IMR-90 (cell line): Measurements from ENCODE around the gene PAPSS1. TPM values are rescaled to one million over a fixed set of nuclear protein-coding genes. Genes with fewer than 3 reads are reported as not detected.

ENCODE experiments used
- ATAC-seq: fragments of 200-7000 bp; cut with Tn5 transposase; 2 replicates; pipeline ENCODE4 v1.9.1; 2020; ENCODE audit warnings: low read depth, mild to moderate bottlenecking, moderate library complexity
- BruUV-seq: library from RNA; stranded (reverse); fragments of 400-500 nt; replicated peaks from 2 replicates; lab custom pipeline; 2021; lab: Mats Ljungman, UMichigan
- CTCF ChIA-PET: fragments of 300-600 bp; formaldehyde crosslinking; extraction: SDS; loops from one replicate; lab custom pipeline; 2021; ENCODE audit warnings: antibody characterized with exemption; lab: Yijun Ruan, JAX
- POLR2A ChIA-PET: fragments of 300-600 bp; sonication (Branson Sonifier 250); formaldehyde crosslinking; loops from one replicate; lab custom pipeline; 2022; ENCODE audit warnings: antibody characterized with exemption; ENCODE audit not compliant: unreplicated experiment; lab: Charles Lee
- DNase-seq: peaks from one replicate; pipeline ENCODE4 v3.0.0; 2013
- H2AFZ ChIP-seq: replicated peaks from 2 replicates; pipeline ENCODE3; 2013; ENCODE audit warnings: low read length, mild to moderate bottlenecking; ENCODE audit not compliant: poor library complexity
- H2AK5ac ChIP-seq: 2 replicates; pipeline ENCODE4 v1.6.1; 2013; ENCODE audit warnings: low read depth, low read length, inconsistent platforms
- H2AK9ac ChIP-seq: replicated peaks from 2 replicates; pipeline ENCODE3; 2013; ENCODE audit warnings: mild to moderate bottlenecking, low read depth, low read length, moderate library complexity; ENCODE audit not compliant: poor library complexity
- H2BK120ac ChIP-seq: 2 replicates; pipeline ENCODE4 v1.6.1; 2013; ENCODE audit warnings: low read depth, low read length, inconsistent platforms
- H2BK15ac ChIP-seq: 3 replicates; pipeline ENCODE4 v1.6.1; 2013; ENCODE audit warnings: low read depth, low read length, inconsistent platforms
- H2BK20ac ChIP-seq: 2 replicates; pipeline ENCODE4 v1.6.1; 2013; ENCODE audit warnings: low read depth, mild to moderate bottlenecking, inconsistent platforms, low read length, moderate library complexity
- H2BK5ac ChIP-seq: 2 replicates; pipeline ENCODE4 v1.6.1; 2013; ENCODE audit warnings: mild to moderate bottlenecking, low read depth, low read length, inconsistent platforms; ENCODE audit not compliant: poor library complexity, severe bottlenecking
- H3K14ac ChIP-seq: replicated peaks from 2 replicates; pipeline ENCODE4 v1.6.1; 2013; ENCODE audit warnings: low read depth, low read length, inconsistent platforms
- H3K18ac ChIP-seq: 2 replicates; pipeline ENCODE4 v1.6.1; 2013; ENCODE audit warnings: low read depth, low read length, control low read depth
- H3K23ac ChIP-seq: 2 replicates; pipeline ENCODE4 v1.6.1; 2013; ENCODE audit warnings: low read depth, low read length, inconsistent platforms
- H3K27ac ChIP-seq: 2 replicates; pipeline ENCODE4 v1.5.1; 2013; ENCODE audit warnings: mild to moderate bottlenecking, control low read depth, low read length; ENCODE audit not compliant: insufficient read depth
- H3K27me3 ChIP-seq: 2 replicates; pipeline ENCODE4 v1.6.1; 2013; ENCODE audit warnings: low read length; ENCODE audit not compliant: control insufficient read depth, insufficient read depth
- H3K36me3 ChIP-seq: 2 replicates; pipeline ENCODE4 v1.6.1; 2013; ENCODE audit warnings: low read length, mixed read lengths; ENCODE audit not compliant: control insufficient read depth, insufficient read depth
- H3K4ac ChIP-seq: 2 replicates; pipeline ENCODE4 v1.6.1; 2013; ENCODE audit warnings: low read depth, low read length, inconsistent platforms
- H3K4me1 ChIP-seq: 2 replicates; pipeline ENCODE4 v1.6.1; 2013; ENCODE audit warnings: low read length, mixed read lengths; ENCODE audit not compliant: control insufficient read depth, insufficient read depth
- H3K4me2 ChIP-seq: 2 replicates; pipeline ENCODE4 v1.6.1; 2013; ENCODE audit warnings: low read depth, mild to moderate bottlenecking, control low read depth, low read length, moderate library complexity
- H3K4me3 ChIP-seq: 2 replicates; pipeline ENCODE4 v1.5.1; 2013; ENCODE audit warnings: low read depth, mild to moderate bottlenecking, control low read depth, low read length, moderate library complexity; ENCODE audit not compliant: insufficient read depth
- H3K56ac ChIP-seq: 2 replicates; pipeline ENCODE4 v1.6.1; 2013; ENCODE audit warnings: low read length, inconsistent platforms; ENCODE audit not compliant: insufficient read depth; ENCODE audit errors: extremely low read depth
- H3K79me1 ChIP-seq, 2 experiments: 2 replicates each; pipeline ENCODE4 v1.6.1; 2013; ENCODE audit warnings: low read length in 2 of 2, inconsistent platforms in 1 of 2, low read depth in 1 of 2
- H3K9ac ChIP-seq: 2 replicates; pipeline ENCODE4 v1.6.1; 2013; ENCODE audit warnings: low read depth, low read length, control low read depth
- H3K9me1 ChIP-seq: 2 replicates; pipeline ENCODE4 v1.6.1; 2013; ENCODE audit warnings: low read length, inconsistent platforms; ENCODE audit not compliant: insufficient read depth
- H3K9me3 ChIP-seq: 2 replicates; pipeline ENCODE4 v1.6.1; 2013; ENCODE audit warnings: low read length; ENCODE audit not compliant: control insufficient read depth, insufficient read depth
- H4K20me1 ChIP-seq: 2 replicates; pipeline ENCODE4 v1.6.1; 2013; ENCODE audit warnings: low read length, inconsistent platforms; ENCODE audit not compliant: insufficient read depth
- H4K5ac ChIP-seq: 2 replicates; pipeline ENCODE4 v1.6.1; 2013; ENCODE audit warnings: mild to moderate bottlenecking, low read depth, low read length, control low read depth
- H4K8ac ChIP-seq, 2 experiments: 2 replicates each; pipeline ENCODE4 v1.6.1; 2013; ENCODE audit warnings: low read depth in 2 of 2, low read length in 2 of 2, control low read depth in 1 of 2, inconsistent platforms in 1 of 2
- H4K91ac ChIP-seq: 2 replicates; pipeline ENCODE4 v1.6.1; 2013; ENCODE audit warnings: low read depth, low read length, inconsistent platforms; ENCODE audit not compliant: insufficient read depth
- CHD1 ChIP-seq: IDR thresholded peaks from 2 replicates; pipeline ENCODE4 v1.6.1; 2012; ENCODE audit warnings: low read depth, low read length, improper control_type of control experiment
- MAZ ChIP-seq: IDR thresholded peaks from 2 replicates; pipeline ENCODE4 v1.6.1; 2012; ENCODE audit warnings: low read depth, mild to moderate bottlenecking, low read length, improper control_type of control experiment, moderate library complexity, borderline replicate concordance
- RAD21 ChIP-seq: IDR thresholded peaks from 2 replicates; pipeline ENCODE4 v1.6.1; 2012; ENCODE audit warnings: low read length, improper control_type of control experiment
- SMC3 ChIP-seq: fragments of 150-350 bp; IDR thresholded peaks from 2 replicates; pipeline ENCODE4 v1.6.1; 2016; ENCODE audit warnings: low read depth, mild to moderate bottlenecking, antibody characterized with exemption, low read length, moderate library complexity
- USF2 ChIP-seq: fragments of 150-350 bp; IDR thresholded peaks from 2 replicates; pipeline ENCODE4 v1.6.1; 2017; ENCODE audit warnings: mild to moderate bottlenecking, antibody characterized with exemption, low read length, low read depth
- WGBS, 2 experiments: methylation state at CpG; one replicate each; pipeline versions ENCODE4 v1.1.5 to v1.1.7; 2013; ENCODE audit warnings: missing lambda C conversion rate in 2 of 2; ENCODE audit not compliant: insufficient read length in 1 of 2; ENCODE audit errors: extremely low coverage in 2 of 2; 5-methylcytosine and 5-hydroxymethylcytosine counted together
- dilution Hi-C: fragments of 300-500 bp; cut with HindIII; formaldehyde crosslinking; loops from one replicate; pipeline ENCODE4 v1.14.3; 2018; ENCODE audit warnings: low sequenced_read_pairs; ENCODE audit not compliant: unreplicated experiment
- in situ Hi-C: fragments of 300-500 bp; cut with MboI; formaldehyde crosslinking; loops from 3 replicates; pipeline ENCODE4 v1.14.3; 2019; ENCODE audit warnings: low sequenced_read_pairs, inconsistent platforms, mixed read lengths
- intact Hi-C: fragments of 100-400 bp; cut with micrococcal nuclease; formaldehyde crosslinking; loops from 2 replicates; pipeline ENCODE4 v1.10.0; 2022
- polyA plus RNA-seq, 3 experiments: library from polyadenylated mRNA; depleted of rRNA; stranded (reverse); fragments of >200 nt; gene quantifications; 2 replicates each; pipeline ENCODE4 v1.2.3, GENCODE V29; 2012; ENCODE audit warnings: low replicate concordance in 1 of 3
- total RNA-seq: library from RNA; depleted of rRNA; stranded (reverse); fragments of >200 nt; gene quantifications from 2 replicates; pipeline ENCODE4 v1.2.3, GENCODE V29; 2012

PAPSS1 gene
- total and polyA plus RNA-seq, 2 of the 4 experiments (the other 2 are of a cell fraction): 71.8 to 82.8 TPM

- Histone ChIP-seq H3K9me1 (no peaks in the 10 kb centered on the region), H2AK9ac (no peak overlapping the region), H3K14ac (no peak overlapping the region), H3K27ac (no peak overlapping the region), H3K4me3 (no peak overlapping the region), H2AFZ (no peak overlapping the region), H3K27me3 (no peaks in the 10 kb centered on the region), H2BK120ac (no peak overlapping the region), H3K9ac (no peak overlapping the region), H2AK5ac (no peak overlapping the region), H3K4me2 (no peak overlapping the region), H2BK20ac (no peak overlapping the region), H4K91ac (no peak overlapping the region), H3K23ac (no peak overlapping the region), H3K56ac (no peak overlapping the region), H4K5ac (no peak overlapping the region), H3K4me1 (no peaks in the 10 kb centered on the region), H3K4ac (no peak overlapping the region), H3K18ac (no peak overlapping the region), H4K8ac (no peak overlapping the region), H2BK15ac (no peak overlapping the region), H2BK5ac (no peak overlapping the region), H3K79me1 (peaks cover 0 to 3% of the 10 kb centered on the region in 2 experiments; a peak in 1 of 4 replicates), H3K36me3 (peaks cover 9% of the 10 kb centered on the region), H4K20me1 (no peaks in the 10 kb centered on the region), H3K9me3 (no peaks in the 10 kb centered on the region)
- ChIA-PET POLR2A (no interaction called here), CTCF (interaction anchor here (0.8 kb wide), 1 partner anchor 14 kb away, joined by 3 read pairs; no protein-coding TSS in a partner anchor)
- DNase-seq (no peak), ATAC-seq (no peak)
- TF ChIP-seq SMC3 (no peak), RAD21 (no peak), USF2 (no peak), CHD1 (no peak), MAZ (no peak)
- intact Hi-C loops: no loop called here
- in situ Hi-C loops: no loop called here
- BruUV-seq: no TSS peak
- WGBS, 2 experiments: no CpG with 5 or more reads among the region's 1 CpG
- dilution Hi-C loops: no loop called here
These were observed 79.2 kb downstream of the PAPSS1 start for GRCh38 chr4:107640878-107641277.
